Gastroesophageal sphincter (tissue), 4 donors: ENCODE measurements around the gene IFI16. TPM values are rescaled to one million over a fixed set of nuclear protein-coding genes. Genes with fewer than 3 reads are reported as not detected.
"Not testable (repeated sequence)": the region's sequence is repeated elsewhere in the genome, so short reads cannot be mapped to it uniquely, and the experiment has no call there.

Experiments
- ATAC-seq: fragments of 150-250 bp; one replicate; pipeline ENCODE4 v1.9.1; 2016; ENCODE audit warnings: mild to moderate bottlenecking, moderate library complexity
- H3K27ac ChIP-seq, 4 donors: fragments of 200-600 bp; sonication (generic) in 3 of 4; 1 replicate in 3 of 4; 2 replicates in 1 of 4; pipeline ENCODE4 v1.5.1; 2016 to 2019
- H3K27me3 ChIP-seq: fragments of 200-600 bp; sonication (generic); one replicate; pipeline ENCODE4 v1.5.1; 2019
- H3K36me3 ChIP-seq, 2 donors: fragments of 200-600 bp; sonication (generic); one replicate each; pipeline ENCODE4 v1.5.1; 2019; ENCODE audit warnings: control low read depth in 1 of 2
- H3K4me1 ChIP-seq, 3 donors: fragments of 200-600 bp; sonication (generic); 1 replicate in 2 of 3; 2 replicates in 1 of 3; pipeline ENCODE4 v1.5.1; 2016 to 2019; ENCODE audit warnings: control low read depth in 2 of 3
- H3K4me3 ChIP-seq, 2 donors: fragments of 200-600 bp; sonication (generic); one replicate each; pipeline ENCODE4 v1.5.1; 2019; ENCODE audit warnings: mild to moderate bottlenecking in 1 of 2, moderate library complexity in 1 of 2
- H3K9me3 ChIP-seq, 3 donors: fragments of 200-600 bp; sonication (generic); one replicate each; pipeline ENCODE4 v1.5.1; 2017 to 2019; ENCODE audit warnings: control low read depth in 2 of 3
- CTCF ChIP-seq, 4 experiments: fragments of 200-600 bp in 2 of 4; fragments of 450-650 bp in 2 of 4; sonication (generic) in 1 of 4; IDR thresholded peaks; one replicate each; pipeline ENCODE4 v1.5.1; 2017 to 2019; ENCODE audit warnings: antibody characterized with exemption in 4 of 4, mild to moderate bottlenecking in 2 of 4, moderate library complexity in 2 of 4
- EP300 ChIP-seq: sonication (generic); formaldehyde crosslinking; IDR thresholded peaks from one replicate; pipeline ENCODE4 v1.6.1; 2017; ENCODE audit warnings: antibody characterized with exemption, mild to moderate bottlenecking
- POLR2A ChIP-seq, 2 donors: fragments of 450-650 bp; IDR thresholded peaks; one replicate each; pipeline ENCODE4 v1.6.1; 2017; ENCODE audit warnings: antibody characterized with exemption in 2 of 2, mild to moderate bottlenecking in 2 of 2, moderate library complexity in 1 of 2
- POLR2AphosphoS5 ChIP-seq: sonication (generic); formaldehyde crosslinking; IDR thresholded peaks from one replicate; pipeline ENCODE4 v1.6.1; 2017; ENCODE audit warnings: antibody characterized with exemption
- WGBS, 2 donors: methylation state at CpG; one replicate each; pipeline ENCODE4 v1.1.5; 2018; ENCODE audit warnings: low coverage in 1 of 2; 5-methylcytosine and 5-hydroxymethylcytosine counted together
- total RNA-seq, 4 donors: library from RNA; depleted of rRNA; stranded (reverse); fragments of >200 nt; gene quantifications; one replicate each; pipeline ENCODE4 v1.1.0, GENCODE V29; 2016

IFI16 gene
- total RNA-seq, 4 donors from 2014 or later: 25.2 to 73.4 (median 47.5) TPM

- Histone ChIP-seq H3K27me3 (no peaks in the 10 kb centered on the region), H3K4me3 (no peak overlapping the region), H3K4me1 (no peaks in the 10 kb centered on the region), H3K36me3 (no peaks in the 10 kb centered on the region), H3K9me3 (no peaks in the 10 kb centered on the region), H3K27ac (no peak overlapping the region)
- no peak for TF ChIP-seq EP300
- no peak for TF ChIP-seq CTCF (IDR thresholded peaks at IDR 0.05)
- no peak for TF ChIP-seq POLR2A (IDR thresholded peaks at IDR 0.05)
- no peak for TF ChIP-seq POLR2AphosphoS5
- ATAC-seq: no peak
- WGBS, 2 donors: 44 to 63% methylated on average over 3 of the region's 3 CpGs
These were observed 82.5 kb downstream of the IFI16 start for GRCh38 chr1:159092036-159092760.

GRCh38 chr1:159098596-159098995 is 88.9 kb downstream of the IFI16 start:
- ATAC-seq: no peak
- WGBS, 2 donors: 69 to 79% methylated on average over 3 of the region's 3 CpGs
- no peaks in the 10 kb centered on the region for H3K36me3 ChIP-seq
- H3K4me1 ChIP-seq: no peaks in the 10 kb centered on the region
- H3K4me3 ChIP-seq: no peak overlapping the region
- no peaks in the 10 kb centered on the region for H3K27me3 ChIP-seq
- TF ChIP-seq POLR2AphosphoS5 (no peak), CTCF (IDR thresholded peaks at IDR 0.05) (no peak), EP300 (no peak), POLR2A (IDR thresholded peaks at IDR 0.05) (no peak)
- H3K27ac ChIP-seq: no peak overlapping the region
- no peaks in the 10 kb centered on the region for H3K9me3 ChIP-seq

- Histone ChIP-seq H3K4me1 (no peaks in the 10 kb centered on the region), H3K27ac (no peak overlapping the region), H3K4me3 (no peak overlapping the region), H3K36me3 (no peaks in the 10 kb centered on the region), H3K27me3 (peaks cover 9% of the 10 kb centered on the region), H3K9me3 (no peaks in the 10 kb centered on the region)
- 78 to 83% methylated on average over 1 of the region's 1 CpG for WGBS, 2 donors
- no peak for TF ChIP-seq POLR2AphosphoS5
- no peak for ATAC-seq
These were observed 90.9 kb downstream of the IFI16 start for GRCh38 chr1:159100589-159100988.

- not testable (repeated sequence) for H3K27ac ChIP-seq, H3K36me3 ChIP-seq, H3K4me3 ChIP-seq, H3K4me1 ChIP-seq, ATAC-seq, H3K9me3 ChIP-seq
- WGBS, 2 donors: 89% methylated on average over 3 of the region's 3 CpGs; no CpG with 5 or more reads in 1 of the 2 donors
- peaks cover 19% of the 10 kb centered on the region for H3K27me3 ChIP-seq
These were observed 93.3 kb downstream of the IFI16 start for GRCh38 chr1:159103021-159103420.

Other genes with a start within 250 kb of the IFI16 start
- not detected for gene OR6N1, start 237.7 kb upstream of the IFI16 start, total RNA-seq
- gene OR6N2, start 228.7 kb upstream of the IFI16 start, total RNA-seq: not detected
- 10 to 100 TPM in 1 of 4 donors, 1 to 10 TPM in 1, under 1 TPM in 1, not detected in 1; 0.73 to 10.5 (median 8.6) TPM for gene MNDA, start 178.6 kb upstream of the IFI16 start, total RNA-seq
- gene PYHIN1, start 78.4 kb upstream of the IFI16 start, total RNA-seq: 1 to 10 TPM in 2 of 4 donors, under 1 TPM in 1, not detected in 1; 0.84 to 2.0 (median 1.2) TPM
- gene AIM2, start 66.9 kb downstream of the IFI16 start, total RNA-seq: under 1 TPM in 3 of 4 donors, not detected in 1; 0.19 to 0.54 (median 0.30) TPM
- gene CADM3, start 161.7 kb downstream of the IFI16 start, total RNA-seq: 10 to 100 TPM; 11.7 to 23.4 (median 18.6) TPM
- 100 to 1,000 TPM in 2 of 4 donors, 10 to 100 TPM in 2; 27.9 to 180 (median 94.4) TPM for gene ACKR1, start 195.0 kb downstream of the IFI16 start, total RNA-seq